ENCODE data around the gene NEDD4L. TPM values are rescaled to one million over a fixed set of nuclear protein-coding genes. Genes with fewer than 3 reads are reported as not detected.
"Not testable (repeated sequence)": the region's sequence is repeated elsewhere in the genome, so short reads cannot be mapped to it uniquely, and the experiment has no call there.

The NEDD4L gene
- total RNA-seq, 1 experiment from 2014 or later: 108 TPM

- ChIA-PET CTCF (interaction anchor here (0.6 kb wide), 1 partner anchor 15 kb away, joined by 4 read pairs; no protein-coding TSS in a partner anchor), POLR2A (interaction anchor here (0.6 kb wide), 1 partner anchor 177 kb away, joined by 3 read pairs; no protein-coding TSS in a partner anchor)
- no TSS peak for BruUV-seq (replicated peaks)
- Mint-ChIP-seq H3K9me3 (ENCODE audit: unreplicated experiment) (no peaks in the 10 kb centered on the region), H3K27me3 (ENCODE audit: insufficient read depth, unreplicated experiment) (no peaks in the 10 kb centered on the region), H3K4me3 (ENCODE audit: unreplicated experiment) (no peak overlapping the region), H3K4me1 (ENCODE audit: insufficient read depth, unreplicated experiment) (no peaks in the 10 kb centered on the region), H3K27ac (ENCODE audit: low read depth, unreplicated experiment) (no peak overlapping the region), H3K36me3 (ENCODE audit: insufficient read depth, unreplicated experiment) (no peaks in the 10 kb centered on the region)
- no peak for TF ChIP-seq CTCF (IDR thresholded peaks at IDR 0.05; ENCODE audit: unreplicated experiment)
- no peak for DNase-seq (ENCODE audit: unreplicated experiment)
- intact Hi-C loops (cut with micrococcal nuclease): no loop called here
Measured at GRCh38 chr18:58432050-58432727, 388.2 kb downstream of the NEDD4L start.

GRCh38 chr18:58435221-58436005 is 391.4 kb downstream of the NEDD4L start:
- H3K4me1 Mint-ChIP-seq (ENCODE audit: insufficient read depth, unreplicated experiment); BruUV-seq (replicated peaks); CTCF ChIA-PET; H3K36me3 Mint-ChIP-seq (ENCODE audit: insufficient read depth, unreplicated experiment); H3K27ac Mint-ChIP-seq (ENCODE audit: low read depth, unreplicated experiment); POLR2A ChIA-PET; H3K27me3 Mint-ChIP-seq (ENCODE audit: insufficient read depth, unreplicated experiment); H3K9me3 Mint-ChIP-seq (ENCODE audit: unreplicated experiment); intact Hi-C loops (cut with micrococcal nuclease); H3K4me3 Mint-ChIP-seq (ENCODE audit: unreplicated experiment); DNase-seq (ENCODE audit: unreplicated experiment): not testable (repeated sequence)

GRCh38 chr18:58438161-58438957 is 394.3 kb downstream of the NEDD4L start:
- peaks cover 8% of the 10 kb centered on the region for H3K4me1 Mint-ChIP-seq (ENCODE audit: insufficient read depth, unreplicated experiment)
- peaks cover 7% of the 10 kb centered on the region for H3K36me3 Mint-ChIP-seq (ENCODE audit: insufficient read depth, unreplicated experiment)
- H3K27ac Mint-ChIP-seq (ENCODE audit: low read depth, unreplicated experiment): no peak overlapping the region
- CTCF ChIA-PET: no interaction called here
- BruUV-seq (replicated peaks): no TSS peak
- peak overlapping the region; percentile 0 for H3K4me3 Mint-ChIP-seq (ENCODE audit: unreplicated experiment)
- H3K9me3 Mint-ChIP-seq (ENCODE audit: unreplicated experiment): no peaks in the 10 kb centered on the region
- no peak for DNase-seq (ENCODE audit: unreplicated experiment)
- intact Hi-C loops (cut with micrococcal nuclease): no loop called here
- no peaks in the 10 kb centered on the region for H3K27me3 Mint-ChIP-seq (ENCODE audit: insufficient read depth, unreplicated experiment)
- POLR2A ChIA-PET: interaction anchor here (0.8 to 1.4 kb wide), 2 partner anchors 9 to 15 kb away, joined by 3 read pairs; no protein-coding TSS in a partner anchor
- no peak for TF ChIP-seq CTCF (IDR thresholded peaks at IDR 0.05; ENCODE audit: unreplicated experiment)

DNA sequence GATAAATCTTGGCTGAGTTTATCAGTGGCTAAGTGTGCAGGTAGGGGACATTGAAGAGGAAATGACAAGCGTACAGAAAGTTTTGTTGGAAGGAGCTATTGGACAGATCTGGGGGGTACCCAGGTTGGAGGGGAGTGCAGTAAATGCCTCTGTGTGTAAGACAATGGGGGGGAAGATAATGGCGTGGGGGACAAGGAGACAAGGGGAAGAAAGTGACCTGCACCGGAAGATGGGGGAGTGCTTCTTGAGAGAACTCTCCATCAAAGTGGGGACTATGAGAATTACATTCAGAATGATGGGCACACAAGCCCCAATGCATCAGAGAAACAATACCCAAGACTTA is 394.9 kb downstream of the NEDD4L start:
- ChIA-PET POLR2A (interaction anchor here (0.8 to 1.4 kb wide), 2 partner anchors 8 to 16 kb away, joined by 3 read pairs; no protein-coding TSS in a partner anchor), CTCF (interaction anchor here (1.1 kb wide), 1 partner anchor 11 kb away, joined by 4 read pairs; no protein-coding TSS in a partner anchor)
- H3K4me3 Mint-ChIP-seq (ENCODE audit: unreplicated experiment): peak overlapping the region; percentile 0
- no peak for TF ChIP-seq CTCF (IDR thresholded peaks at IDR 0.05; ENCODE audit: unreplicated experiment)
- no peaks in the 10 kb centered on the region for H3K9me3 Mint-ChIP-seq (ENCODE audit: unreplicated experiment)
- DNase-seq (ENCODE audit: unreplicated experiment): no peak
- peaks cover 7% of the 10 kb centered on the region for H3K36me3 Mint-ChIP-seq (ENCODE audit: insufficient read depth, unreplicated experiment)
- intact Hi-C loops (cut with micrococcal nuclease): no loop called here
- H3K27ac Mint-ChIP-seq (ENCODE audit: low read depth, unreplicated experiment): no peak overlapping the region
- BruUV-seq (replicated peaks): no TSS peak
- H3K27me3 Mint-ChIP-seq (ENCODE audit: insufficient read depth, unreplicated experiment): no peaks in the 10 kb centered on the region
- peaks cover 8% of the 10 kb centered on the region for H3K4me1 Mint-ChIP-seq (ENCODE audit: insufficient read depth, unreplicated experiment)

Data from MCF 10A (cell line).